ENCODE measurements around the gene SHISA2. TPM values are rescaled to one million over a fixed set of nuclear protein-coding genes. Genes with fewer than 3 reads are reported as not detected.

The SHISA2 gene
- total RNA-seq, 1 experiment from 2014 or later = not detected

DNA sequence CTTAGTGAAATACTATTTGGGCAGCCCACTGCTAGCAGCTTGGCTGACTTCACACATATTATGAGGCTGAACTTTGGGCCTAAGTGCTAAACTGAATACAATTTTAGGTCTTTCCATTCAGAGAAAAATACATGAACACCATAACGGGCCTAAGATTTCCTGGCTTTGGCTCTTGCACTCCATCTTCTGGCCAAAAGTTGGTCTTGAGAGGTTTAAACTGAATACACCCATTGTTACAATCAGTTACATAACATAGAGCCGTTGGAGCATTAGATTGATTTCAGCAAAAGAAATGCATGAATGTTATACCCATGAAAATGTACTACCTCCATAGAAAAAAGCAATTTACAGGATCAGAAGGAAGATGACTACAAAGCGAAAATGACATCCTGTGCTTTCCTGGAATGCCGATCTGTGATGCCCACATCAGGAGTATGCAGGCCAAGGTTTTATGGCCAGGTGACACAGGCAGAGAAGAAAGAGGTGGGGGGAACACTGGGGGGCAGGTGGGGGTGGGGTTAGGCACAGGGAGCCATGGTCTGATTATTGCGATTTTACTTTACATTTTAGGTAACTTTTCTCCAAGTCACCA is 11.1 kb upstream of the SHISA2 start:
- Histone ChIP-seq H3F3A (ENCODE audit: insufficient read depth, low read depth) (no peaks in the 10 kb centered on the region), H3K4me3 (no peak overlapping the region), H3K79me2 (ENCODE audit: low read depth) (no peaks in the 10 kb centered on the region), H2AFZ (no peak overlapping the region), H3K36me3 (ENCODE audit: low read depth) (no peaks in the 10 kb centered on the region), H3K4me2 (no peak overlapping the region), H3K27me3 (ENCODE audit: insufficient read depth, low read depth) (peaks cover 58% of the 10 kb centered on the region), H3K4me1 (replicated peaks; ENCODE audit: insufficient read depth) (no peaks in the 10 kb centered on the region), H3K27ac (no peak overlapping the region), H3K9me3 (ENCODE audit: insufficient read depth, low read depth) (no peaks in the 10 kb centered on the region), H3K9me2 (ENCODE audit: insufficient read depth) (no peaks in the 10 kb centered on the region), H4K20me1 (ENCODE audit: insufficient read depth) (no peaks in the 10 kb centered on the region)
- no peak for DNase-seq
- TF ChIP-seq EZH2 (IDR thresholded peaks at IDR 0.05; ENCODE audit: low read depth) = no peak
- TF ChIP-seq, protein P1, sequence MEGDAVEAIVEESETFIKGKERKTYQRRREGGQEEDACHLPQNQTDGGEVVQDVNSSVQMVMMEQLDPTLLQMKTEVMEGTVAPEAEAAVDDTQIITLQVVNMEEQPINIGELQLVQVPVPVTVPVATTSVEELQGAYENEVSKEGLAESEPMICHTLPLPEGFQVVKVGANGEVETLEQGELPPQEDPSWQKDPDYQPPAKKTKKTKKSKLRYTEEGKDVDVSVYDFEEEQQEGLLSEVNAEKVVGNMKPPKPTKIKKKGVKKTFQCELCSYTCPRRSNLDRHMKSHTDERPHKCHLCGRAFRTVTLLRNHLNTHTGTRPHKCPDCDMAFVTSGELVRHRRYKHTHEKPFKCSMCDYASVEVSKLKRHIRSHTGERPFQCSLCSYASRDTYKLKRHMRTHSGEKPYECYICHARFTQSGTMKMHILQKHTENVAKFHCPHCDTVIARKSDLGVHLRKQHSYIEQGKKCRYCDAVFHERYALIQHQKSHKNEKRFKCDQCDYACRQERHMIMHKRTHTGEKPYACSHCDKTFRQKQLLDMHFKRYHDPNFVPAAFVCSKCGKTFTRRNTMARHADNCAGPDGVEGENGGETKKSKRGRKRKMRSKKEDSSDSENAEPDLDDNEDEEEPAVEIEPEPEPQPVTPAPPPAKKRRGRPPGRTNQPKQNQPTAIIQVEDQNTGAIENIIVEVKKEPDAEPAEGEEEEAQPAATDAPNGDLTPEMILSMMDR (conservative IDR thresholded peaks at IDR 0.05) = peak; percentile 64
- ChIA-PET POLR2A (ENCODE audit: unreplicated experiment) (no interaction called here), CTCF (no interaction called here)
- no TSS peak for BruUV-seq (replicated peaks)
- intact Hi-C loops (cut with micrococcal nuclease; ENCODE audit: unreplicated experiment) = no loop called here

GRCh38 chr13:26061947-26062346 is 10.1 kb upstream of the SHISA2 start:
- POLR2A ChIA-PET (ENCODE audit: unreplicated experiment) = no interaction called here
- no peak for TF ChIP-seq EZH2 (IDR thresholded peaks at IDR 0.05; ENCODE audit: low read depth)
- TF ChIP-seq, protein P1 (conservative IDR thresholded peaks at IDR 0.05) = no peak

DNA sequence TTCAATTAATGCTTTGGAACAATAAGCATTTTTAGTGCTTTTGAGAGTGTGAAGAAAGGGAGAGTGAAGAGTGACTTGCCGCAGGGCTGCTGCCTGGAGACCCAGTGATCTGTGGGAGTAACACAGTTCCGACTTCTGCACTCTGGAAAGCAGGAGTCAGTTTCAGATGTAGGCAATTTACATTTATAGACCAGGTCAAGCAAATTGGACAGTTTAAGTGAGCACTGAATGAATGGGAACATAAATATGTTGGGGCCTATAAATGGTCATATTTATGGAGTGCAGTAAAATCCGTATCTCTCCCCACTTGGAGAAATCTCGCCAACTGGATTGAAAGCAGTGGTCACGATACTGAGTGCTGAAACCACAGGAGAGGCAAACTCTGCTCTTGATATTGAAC is 9.4 kb upstream of the SHISA2 start:
- TF ChIP-seq EZH2 (IDR thresholded peaks at IDR 0.05; ENCODE audit: low read depth) = no peak
- TF ChIP-seq, protein P1 (conservative IDR thresholded peaks at IDR 0.05) = no peak
- no peaks in the 10 kb centered on the region for H3K4me1 ChIP-seq (replicated peaks; ENCODE audit: insufficient read depth)
- no peak overlapping the region for H3K4me3 ChIP-seq
- ChIA-PET POLR2A (ENCODE audit: unreplicated experiment) (no interaction called here), CTCF (no interaction called here)
- no peaks in the 10 kb centered on the region for H3K36me3 ChIP-seq (ENCODE audit: low read depth)
- H3K9me2 ChIP-seq (ENCODE audit: insufficient read depth) = no peaks in the 10 kb centered on the region
- H2AFZ ChIP-seq = no peak overlapping the region
- no peaks in the 10 kb centered on the region for H3F3A ChIP-seq (ENCODE audit: insufficient read depth, low read depth)
- H3K27me3 ChIP-seq (ENCODE audit: insufficient read depth, low read depth) = peaks cover 45% of the 10 kb centered on the region
- no TSS peak for BruUV-seq (replicated peaks)
- intact Hi-C loops (cut with micrococcal nuclease; ENCODE audit: unreplicated experiment) = no loop called here
- H3K9me3 ChIP-seq (ENCODE audit: insufficient read depth, low read depth) = no peaks in the 10 kb centered on the region
- no peaks in the 10 kb centered on the region for H3K79me2 ChIP-seq (ENCODE audit: low read depth)
- H3K4me2 ChIP-seq = no peak overlapping the region
- no peak for DNase-seq
- H3K27ac ChIP-seq = no peak overlapping the region
- H4K20me1 ChIP-seq (ENCODE audit: insufficient read depth) = no peaks in the 10 kb centered on the region

More at GRCh38 chr13:26061947-26062346, 10.1 kb upstream of the SHISA2 start:
- no peaks in the 10 kb centered on the region for H4K20me1 ChIP-seq (ENCODE audit: insufficient read depth)
- no peak for DNase-seq
- H3F3A ChIP-seq (ENCODE audit: insufficient read depth, low read depth) = no peaks in the 10 kb centered on the region
- H3K4me2 ChIP-seq = no peak overlapping the region
- CTCF ChIA-PET = no interaction called here
- H3K79me2 ChIP-seq (ENCODE audit: low read depth) = no peaks in the 10 kb centered on the region
- peaks cover 51% of the 10 kb centered on the region for H3K27me3 ChIP-seq (ENCODE audit: insufficient read depth, low read depth)
- H3K4me3 ChIP-seq = no peak overlapping the region
- no peaks in the 10 kb centered on the region for H3K9me2 ChIP-seq (ENCODE audit: insufficient read depth)
- no peaks in the 10 kb centered on the region for H3K36me3 ChIP-seq (ENCODE audit: low read depth)
- no peak overlapping the region for H2AFZ ChIP-seq
- intact Hi-C loops (cut with micrococcal nuclease; ENCODE audit: unreplicated experiment) = no loop called here
- BruUV-seq (replicated peaks) = no TSS peak
- H3K9me3 ChIP-seq (ENCODE audit: insufficient read depth, low read depth) = no peaks in the 10 kb centered on the region
- H3K27ac ChIP-seq = no peak overlapping the region
- H3K4me1 ChIP-seq (replicated peaks; ENCODE audit: insufficient read depth) = no peaks in the 10 kb centered on the region

All from PC-9 (cell line).